A549 (cell line): ENCODE results near the gene ZNF20. TPM values are rescaled to one million over a fixed set of nuclear protein-coding genes. Genes with fewer than 3 reads are reported as not detected.
A peak's percentile ranks its signal among the peaks of the same experiment; 100 is the strongest.

Experiments used
- ATAC-seq, 2 experiments: fragments of 200-7000 bp in 1 of 2; fragments of >200 bp in 1 of 2; cut with Nextera tagmentation in 1 of 2; cut with Tn5 transposase in 1 of 2; 3 replicates each; pipeline versions ENCODE4 v1.8.0 to v1.9.1; 2018 to 2020; ENCODE audit warnings: mild to moderate bottlenecking in 1 of 2, moderate library complexity in 1 of 2
- CTCF ChIA-PET: fragments of 300-600 bp; sonication (Branson Sonifier 250); formaldehyde crosslinking; extraction: SDS; loops from one replicate; lab custom pipeline; 2021; ENCODE audit warnings: antibody characterized with exemption, inconsistent platforms; lab: Yijun Ruan, JAX
- POLR2A ChIA-PET: fragments of 350-600 bp; formaldehyde crosslinking; extraction: SDS; loops from one replicate; lab custom pipeline; 2021; ENCODE audit warnings: antibody characterized with exemption, inconsistent platforms; lab: Yijun Ruan, JAX
- DNase-seq, 2 experiments: peaks; one replicate each; pipeline versions ENCODE4 v3.0.0 to v3.0.0-alpha.2; 2011 to 2016; ENCODE audit warnings: low read depth in 1 of 2, low spot score in 1 of 2
- FAIRE-seq: peaks from 2 replicates; lab custom pipeline; 2011; peaks lifted over from hg19 to GRCh38; lab: Jason Lieb, UNC
- H3K27ac ChIP-seq, 2 experiments: fragments of >200 bp; sonication (Bioruptor Twin); formaldehyde crosslinking; 3 replicates each; pipeline ENCODE4 v1.5.1; 2016 to 2017
- H3K4me1 ChIP-seq: fragments of >200 bp; sonication (Bioruptor Twin); formaldehyde crosslinking; 3 replicates; pipeline ENCODE4 v1.6.1; 2016
- H3K4me2 ChIP-seq: fragments of >200 bp; sonication (Bioruptor Twin); formaldehyde crosslinking; 3 replicates; pipeline ENCODE4 v1.6.1; 2016
- H3K4me3 ChIP-seq: fragments of >200 bp; sonication (Bioruptor Twin); formaldehyde crosslinking; 3 replicates; pipeline ENCODE4 v1.5.1; 2016
- H3K9me3 ChIP-seq: fragments of >200 bp; sonication (Bioruptor Twin); formaldehyde crosslinking; 3 replicates; pipeline ENCODE4 v1.6.1; 2016
- ATOH8 ChIP-seq: fragments of 250-450 bp; sonication (Bioruptor Pico); IDR thresholded peaks from 2 replicates; pipeline ENCODE4 v1.5.0; 2020; ENCODE audit warnings: low read depth, mild to moderate bottlenecking, moderate library complexity
- CBX2 ChIP-seq: fragments of 200-600 bp; sonication (generic); IDR thresholded peaks from 2 replicates; pipeline ENCODE4 v1.6.1; 2016; ENCODE audit warnings: low read depth, mild to moderate bottlenecking, borderline replicate concordance
- CEBPB ChIP-seq, 2 experiments: fragments of >200 bp in 1 of 2; sonication (Bioruptor Twin) in 1 of 2; formaldehyde crosslinking in 1 of 2; IDR thresholded peaks; 2 replicates each; pipeline ENCODE4 v1.6.1; 2012 to 2016
- EHF ChIP-seq: fragments of 250-450 bp; sonication (Bioruptor Pico); IDR thresholded peaks from 2 replicates; pipeline ENCODE4 v1.5.0; 2020; ENCODE audit warnings: mild to moderate bottlenecking
- EHMT2 ChIP-seq: fragments of 200-600 bp; sonication (generic); IDR thresholded peaks from 2 replicates; pipeline ENCODE4 v1.6.1; 2016; ENCODE audit warnings: antibody characterized with exemption, low read depth, mild to moderate bottlenecking, moderate library complexity
- ELK1 ChIP-seq: fragments of 150-350 bp; IDR thresholded peaks from 2 replicates; pipeline ENCODE4 v1.6.1; 2014; ENCODE audit warnings: low read depth, mild to moderate bottlenecking, low read length
- EP300 ChIP-seq, 2 experiments: fragments of >200 bp; sonication (Bioruptor Twin); formaldehyde crosslinking; IDR thresholded peaks; 2 replicates in 1 of 2; 3 replicates in 1 of 2; pipeline ENCODE4 v1.6.1; 2016 to 2017
- FOSL2 ChIP-seq, 2 experiments: fragments of 450-650 bp in 1 of 2; fragments of >200 bp in 1 of 2; sonication (Bioruptor Twin) in 1 of 2; formaldehyde crosslinking; IDR thresholded peaks; 2 replicates each; pipeline versions ENCODE4 v1.5.0 to v1.6.1; 2016 to 2020; ENCODE audit warnings: mild to moderate bottlenecking in 1 of 2, moderate library complexity in 1 of 2
- HES2 ChIP-seq: fragments of >200 bp; sonication (Bioruptor Twin); formaldehyde crosslinking; IDR thresholded peaks from 2 replicates; pipeline ENCODE4 v1.6.1; 2016
- HOXA7 ChIP-seq: fragments of 250-450 bp; sonication (Bioruptor Pico); IDR thresholded peaks from 2 replicates; pipeline ENCODE4 v1.5.0; 2020; ENCODE audit warnings: mild to moderate bottlenecking, moderate library complexity
- HOXB5 ChIP-seq: fragments of 250-450 bp; sonication (Bioruptor Pico); IDR thresholded peaks from 2 replicates; pipeline ENCODE4 v1.5.0; 2020; ENCODE audit warnings: mild to moderate bottlenecking, moderate library complexity
- JUN ChIP-seq, 2 experiments: fragments of >200 bp; sonication (Bioruptor Twin); formaldehyde crosslinking; IDR thresholded peaks; 2 replicates in 1 of 2; 3 replicates in 1 of 2; pipeline ENCODE4 v1.6.1; 2016 to 2017
- JUNB ChIP-seq: fragments of >200 bp; sonication (Bioruptor Twin); formaldehyde crosslinking; IDR thresholded peaks from 2 replicates; pipeline ENCODE4 v1.6.1; 2016
- MAFK ChIP-seq: fragments of 450-650 bp; IDR thresholded peaks from 2 replicates; pipeline ENCODE4 v1.6.1; 2014; ENCODE audit not compliant: partially characterized antibody
- MYC ChIP-seq: IDR thresholded peaks from 2 replicates; pipeline ENCODE4 v1.6.1; 2012; ENCODE audit warnings: mild to moderate bottlenecking, inconsistent platforms, low read length, improper control_type of control experiment, borderline replicate concordance
- NPAS2 ChIP-seq: fragments of 250-450 bp; sonication (Bioruptor Pico); IDR thresholded peaks from 2 replicates; pipeline ENCODE4 v1.8.0; 2022; ENCODE audit warnings: mild to moderate bottlenecking, moderate library complexity, borderline replicate concordance
- PHF8 ChIP-seq: fragments of 200-600 bp; sonication (generic); IDR thresholded peaks from 2 replicates; pipeline ENCODE4 v1.6.1; 2016; ENCODE audit warnings: low read depth, mild to moderate bottlenecking, antibody characterized with exemption, moderate library complexity, borderline replicate concordance
- RAD21 ChIP-seq, 2 experiments: fragments of >200 bp in 1 of 2; sonication (Bioruptor Twin) in 1 of 2; formaldehyde crosslinking in 1 of 2; IDR thresholded peaks in 1 of 2; conservative IDR thresholded peaks in 1 of 2; 2 replicates in 1 of 2; 3 replicates in 1 of 2; pipeline ENCODE4 v1.6.1; 2012 to 2018; ENCODE audit warnings: inconsistent platforms in 1 of 2
- SMC3 ChIP-seq: fragments of >200 bp; sonication (Bioruptor Twin); formaldehyde crosslinking; IDR thresholded peaks from 3 replicates; pipeline ENCODE4 v1.6.1; 2018; ENCODE audit warnings: inconsistent platforms
- SREBF2 ChIP-seq: fragments of 450-650 bp; IDR thresholded peaks from 2 replicates; pipeline ENCODE4 v1.6.1; 2014; ENCODE audit warnings: mild to moderate bottlenecking, moderate library complexity
- TFCP2L1 ChIP-seq: fragments of 250-450 bp; sonication (Bioruptor Pico); IDR thresholded peaks from 2 replicates; pipeline ENCODE4 v1.5.0; 2021; ENCODE audit warnings: mild to moderate bottlenecking
- ZFP36 ChIP-seq: fragments of 450-650 bp; IDR thresholded peaks from 2 replicates; pipeline ENCODE4 v1.6.1; 2014; ENCODE audit warnings: borderline replicate concordance; ENCODE audit not compliant: partially characterized antibody
- ZNF302 ChIP-seq: fragments of 250-450 bp; sonication (Bioruptor Pico); IDR thresholded peaks from 2 replicates; pipeline ENCODE4 v1.9.0; 2021; ENCODE audit warnings: inconsistent platforms, mild to moderate bottlenecking, moderate library complexity
- WGBS: methylation state at CpG from one replicate; pipeline ENCODE4 v1.1.6; 2017; ENCODE audit errors: missing lambda C conversion rate; 5-methylcytosine and 5-hydroxymethylcytosine counted together
- polyA plus RNA-seq, 4 experiments: library from polyadenylated mRNA; depleted of rRNA in 3 of 4; stranded (reverse); fragments of >200 nt; fragmentation: RNase III in 1 of 4; extraction: RNeasy Plus Mini Kit Qiagen cat#74134 plus additional on column Dnase treatment in 1 of 4; gene quantifications; 2 replicates in 3 of 4; 3 replicates in 1 of 4; pipeline ENCODE4 v1.2.3, GENCODE V29; 2011 to 2017

ZNF20 gene
- polyA plus RNA-seq, 2 of the 4 experiments (the other 2 are of a cell fraction), result 0.34 to 0.37 TPM

- FAIRE-seq, result no peak
- ATAC-seq, result no peak
- Histone ChIP-seq H3K27ac (no peak overlapping the region), H3K4me1 (no peaks in the 10 kb centered on the region), H3K4me2 (no peak overlapping the region), H3K4me3 (no peak overlapping the region), H3K9me3 (peaks cover 4% of the 10 kb centered on the region; the same call in 2 of the 3 replicates)
- ChIA-PET POLR2A (no interaction called here), CTCF (no interaction called here)
- DNase-seq, result no peak
- 47% methylated on average over 10 of the region's 10 CpGs for WGBS
- TF ChIP-seq EHF (CRISPR knock-in tag), result no peak
- no peak for TF ChIP-seq JUNB
- TF ChIP-seq EP300 (IDR thresholded peaks at IDR 0.05), result no peak
- TF ChIP-seq SMC3, result no peak
- no peak for TF ChIP-seq JUN (IDR thresholded peaks at IDR 0.05)
- TF ChIP-seq SREBF2, result no peak
- no peak for TF ChIP-seq NPAS2 (CRISPR knock-in tag)
- TF ChIP-seq TFCP2L1 (CRISPR knock-in tag), result no peak
- no peak for TF ChIP-seq ELK1
- TF ChIP-seq ZNF302 (CRISPR knock-in tag), result no peak
- TF ChIP-seq FOSL2 (IDR thresholded peaks at IDR 0.05), result no peak
- no peak for TF ChIP-seq FOSL2 (CRISPR knock-in tag; IDR thresholded peaks at IDR 0.05)
- TF ChIP-seq MAFK, result no peak
- TF ChIP-seq HES2, result no peak
- TF ChIP-seq PHF8, result no peak
- TF ChIP-seq EHMT2, result no peak
- no peak for TF ChIP-seq HOXB5
- TF ChIP-seq CBX2, result no peak
Observed at GRCh38 chr19:12092956-12093355, 47.2 kb downstream of the ZNF20 start.

- Histone ChIP-seq H3K4me2 (no peak overlapping the region), H3K27ac (no peak overlapping the region), H3K4me3 (no peak overlapping the region), H3K9me3 (peaks cover 4% of the 10 kb centered on the region; the same call in 2 of the 3 replicates), H3K4me1 (no peaks in the 10 kb centered on the region)
- ATAC-seq (no peak), DNase-seq (no peak), FAIRE-seq (no peak)
- POLR2A ChIA-PET, result no interaction called here
- CTCF ChIA-PET, result no interaction called here
- TF ChIP-seq HOXA7 (CRISPR knock-in tag) (no peak), HOXB5 (no peak), MYC (no peak), ATOH8 (CRISPR knock-in tag) (no peak), MAFK (no peak), ZNF302 (CRISPR knock-in tag) (no peak), CEBPB (IDR thresholded peaks at IDR 0.05) (no peak)
- WGBS, result 20% methylated on average over 12 of the region's 53 CpGs
Observed at GRCh38 chr19:12092065-12092867, 47.9 kb downstream of the ZNF20 start.

- no peak overlapping the region for H3K4me2 ChIP-seq
- H3K4me1 ChIP-seq, result no peaks in the 10 kb centered on the region
- ChIA-PET CTCF (interaction anchor here (0.5 kb wide), 1 partner anchor 708 kb away, joined by 3 read pairs; no protein-coding TSS in a partner anchor), POLR2A (no interaction called here)
- no peak overlapping the region for H3K27ac ChIP-seq
- TF ChIP-seq RAD21 (conservative IDR thresholded peaks at IDR 0.05 in 1 of 2, IDR thresholded peaks at IDR 0.05 in 1 of 2), result 0 out of 5 replicates have a peak, but pooled peaks of 1 of the 2 experiments have one; percentile 7
- no peak for TF ChIP-seq ZFP36
- FAIRE-seq, result no peak
- no peak overlapping the region for H3K4me3 ChIP-seq
- H3K9me3 ChIP-seq, result peaks cover 7% of the 10 kb centered on the region; the same call in 2 of the 3 replicates
- no peak for DNase-seq
- ATAC-seq, result no peak
- WGBS, result 57% methylated on average over 5 of the region's 5 CpGs
Observed at GRCh38 chr19:12090807-12091206, 49.3 kb downstream of the ZNF20 start.
